Activated naive CD4-positive, alpha-beta T cell treated with anti-CD3 and anti-CD28 coated beads, Interleukin-2, amount 50 U/mL, for 72 hours (primary cell): ENCODE data around the gene ERICH6. TPM values are rescaled to one million over a fixed set of nuclear protein-coding genes. Genes with fewer than 3 reads are reported as not detected.
A peak's percentile ranks its signal among the peaks of the same experiment; 100 is the strongest.

ENCODE experiments used
- ATAC-seq, 2 donors: fragments of 150-1000 bp; cut with Tn5 transposase; 2 replicates each; pipeline ENCODE4 v1.10.0; 2021; ENCODE audit warnings: mild to moderate bottlenecking in 2 of 2, moderate library complexity in 2 of 2
- DNase-seq, 2 donors: peaks; one replicate each; pipeline ENCODE4 v3.0.0; 2021 to 2022; ENCODE audit warnings: low spot score in 2 of 2
- H3K27ac Mint-ChIP-seq, 2 donors: one replicate each; pipeline ENCODE4 v1.8.0; 2022; ENCODE audit warnings: mild to moderate bottlenecking in 2 of 2, mixed read lengths in 2 of 2
- H3K36me3 Mint-ChIP-seq, 2 donors: one replicate each; pipeline ENCODE4 v1.8.0; 2022; ENCODE audit warnings: mixed read lengths in 2 of 2
- H3K9me3 Mint-ChIP-seq, 2 donors: one replicate each; pipeline ENCODE4 v1.8.0; 2022; ENCODE audit warnings: mixed read lengths in 2 of 2
- total RNA-seq, 2 donors: library from RNA; stranded (reverse); gene quantifications; one replicate each; pipeline ENCODE4 v1.2.3, GENCODE V29; 2022

The ERICH6 gene
- total RNA-seq, 2 donors from 2014 or later: not detected

DNA sequence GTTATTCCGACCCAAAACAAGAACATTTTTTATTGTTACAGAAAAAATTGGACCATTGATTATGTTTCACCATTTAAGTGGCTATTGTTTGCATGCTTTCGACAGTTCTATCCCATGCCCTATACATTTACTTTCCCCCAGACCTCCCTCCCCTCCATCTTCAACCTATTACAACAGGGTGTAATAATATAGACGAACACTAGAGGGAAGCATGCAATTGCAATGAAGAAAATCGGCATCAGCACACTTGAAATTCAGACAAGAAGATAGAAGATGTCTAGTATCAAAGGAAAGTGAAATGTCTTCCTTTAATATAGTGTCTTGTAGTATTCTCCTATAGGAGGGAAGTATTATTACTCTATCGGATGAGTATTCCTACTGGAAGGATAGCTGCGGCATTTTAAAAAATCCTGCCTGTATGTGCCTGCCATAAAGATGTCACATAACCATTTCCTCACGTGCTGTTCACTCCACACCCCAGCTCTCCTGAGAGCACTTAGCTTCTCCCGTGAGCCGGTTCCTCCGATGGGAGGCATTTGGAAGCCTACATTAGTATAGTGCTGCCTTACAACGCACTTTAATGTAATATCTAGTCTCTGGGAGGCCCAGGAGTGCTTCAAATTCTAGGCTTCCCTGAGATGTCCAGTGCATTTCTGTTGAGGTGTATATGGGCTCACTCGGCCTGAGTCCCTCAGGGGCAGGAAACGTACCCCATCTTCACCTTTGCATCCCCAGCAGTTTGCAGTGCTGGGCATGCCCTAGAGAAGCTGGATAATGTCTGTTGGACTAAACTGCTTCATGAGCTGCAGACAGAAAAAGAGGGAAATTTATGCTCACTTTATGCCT, 17.8 kb upstream of the ERICH6 start:
- Mint-ChIP-seq H3K9me3 (no peaks in the 10 kb centered on the region), H3K27ac (no peak overlapping the region), H3K36me3 (no peaks in the 10 kb centered on the region)
- no peak for DNase-seq
- ATAC-seq: peak; percentile 60 to 62

DNA sequence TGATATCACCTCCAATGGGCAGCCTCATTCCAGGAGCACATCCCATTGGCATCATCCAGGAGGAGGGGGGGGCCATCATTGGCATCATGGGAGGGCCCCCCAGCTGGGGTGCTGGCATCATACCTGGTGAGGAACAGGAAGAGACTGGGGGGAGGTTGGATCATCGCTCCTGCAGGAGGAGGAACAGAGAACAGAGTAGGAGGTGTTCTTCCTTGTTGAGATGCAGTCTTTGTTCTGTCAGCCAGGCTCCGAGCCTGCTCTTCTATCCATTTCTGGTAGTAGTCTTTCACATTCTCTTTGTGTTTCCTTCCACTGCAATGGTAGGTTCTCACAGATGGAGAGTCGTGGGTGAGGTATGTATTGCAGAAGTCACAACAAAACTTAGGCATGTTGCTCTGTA, 16.7 kb upstream of the ERICH6 start:
- DNase-seq: no peak
- ATAC-seq: no peak
- Mint-ChIP-seq H3K9me3 (peaks cover 0 to under 1% of the 10 kb centered on the region in 2 donors), H3K36me3 (peaks cover under 1 to 4% of the 10 kb centered on the region in 2 donors), H3K27ac (peak overlapping the region in 1 of 2 donors; percentile 66)

DNA sequence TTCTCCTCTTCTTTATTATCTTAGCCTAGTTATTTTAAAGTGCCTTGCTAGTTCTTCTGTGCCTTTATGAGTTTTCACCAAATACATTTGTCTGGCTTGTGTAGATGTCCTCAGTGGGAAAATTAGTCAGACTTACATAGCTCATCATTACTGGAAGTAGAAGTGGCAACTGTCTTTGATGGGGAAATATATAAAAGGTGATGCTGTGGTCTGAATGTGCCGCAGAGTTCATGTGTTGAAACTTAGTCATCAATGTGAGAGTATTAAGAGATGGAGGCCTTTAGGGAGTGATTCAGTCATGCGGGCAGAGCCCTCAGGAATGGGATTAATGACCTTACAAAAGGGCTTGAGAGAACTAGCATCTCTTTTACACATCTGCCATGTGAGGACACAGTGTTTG, 6.4 kb upstream of the ERICH6 start:
- peak overlapping the region; percentile 7 to 66 for H3K27ac Mint-ChIP-seq
- H3K9me3 Mint-ChIP-seq: peaks cover 16 to 47% of the 10 kb centered on the region in 2 donors
- no peak for DNase-seq
- peak; percentile 96 to 99 for ATAC-seq
- H3K36me3 Mint-ChIP-seq: peaks cover 38 to 75% of the 10 kb centered on the region in 2 donors

DNA sequence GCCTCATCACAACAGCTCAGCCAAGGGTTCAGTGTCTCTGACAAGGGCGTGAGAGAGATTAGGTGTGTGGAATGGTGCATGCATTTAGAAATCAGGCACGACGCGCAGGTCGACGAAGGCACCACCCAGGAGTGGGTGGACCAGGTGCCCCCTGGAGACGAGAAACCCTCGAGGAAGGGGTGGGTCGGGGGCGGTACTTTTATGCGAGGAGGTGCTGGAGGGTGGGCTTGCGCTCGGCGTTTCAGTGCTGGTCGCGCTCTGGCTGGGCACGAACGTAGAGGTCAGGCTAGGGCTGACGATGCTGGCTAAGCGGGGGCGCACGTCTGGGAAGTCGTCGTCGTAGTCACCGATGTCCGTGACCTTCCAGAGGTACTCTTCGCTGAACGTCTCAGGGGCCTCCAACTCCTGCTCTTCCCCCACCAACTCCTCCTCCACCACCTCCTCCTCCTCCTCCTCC, 393 bp downstream of the ERICH6 start:
- no peak for DNase-seq
- H3K36me3 Mint-ChIP-seq: peaks cover 0 to 17% of the 10 kb centered on the region in 2 donors
- ATAC-seq: peak in 1 of 2 donors; percentile 61
- peaks cover 0 to 6% of the 10 kb centered on the region in 2 donors for H3K9me3 Mint-ChIP-seq
- peak overlapping the region; percentile 94 to 99 for H3K27ac Mint-ChIP-seq

DNA sequence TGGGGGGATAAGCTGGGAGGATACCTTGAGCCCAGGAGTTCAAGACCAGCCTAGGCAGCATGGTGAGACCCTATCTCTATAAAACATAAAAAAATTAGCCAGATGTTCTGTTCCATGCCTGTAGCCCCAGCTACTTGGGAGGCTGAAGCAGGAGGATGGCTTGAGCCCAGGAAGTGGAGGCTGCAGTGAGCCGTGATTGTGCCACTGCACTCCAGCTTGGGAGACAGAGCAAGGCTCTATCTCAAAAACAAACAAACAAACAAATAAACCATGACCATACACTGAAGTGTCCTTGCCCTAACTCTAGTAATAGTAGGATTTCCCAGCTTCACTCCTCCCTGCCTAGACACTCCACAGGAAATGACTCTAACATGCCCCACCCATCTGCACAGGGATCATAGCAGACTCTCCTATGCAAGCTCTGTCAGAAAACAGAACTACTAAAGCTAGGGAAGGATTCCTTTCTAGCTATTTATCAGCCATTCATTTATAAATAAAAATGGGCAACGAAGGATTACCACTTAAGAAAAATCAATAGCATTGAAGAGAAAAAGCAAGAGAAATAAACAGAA, 4.6 kb downstream of the ERICH6 start:
- ATAC-seq (no peak), DNase-seq (no peak)
- H3K27ac Mint-ChIP-seq: no peak overlapping the region
- no peaks in the 10 kb centered on the region for H3K36me3 Mint-ChIP-seq
- H3K9me3 Mint-ChIP-seq: no peaks in the 10 kb centered on the region

DNA sequence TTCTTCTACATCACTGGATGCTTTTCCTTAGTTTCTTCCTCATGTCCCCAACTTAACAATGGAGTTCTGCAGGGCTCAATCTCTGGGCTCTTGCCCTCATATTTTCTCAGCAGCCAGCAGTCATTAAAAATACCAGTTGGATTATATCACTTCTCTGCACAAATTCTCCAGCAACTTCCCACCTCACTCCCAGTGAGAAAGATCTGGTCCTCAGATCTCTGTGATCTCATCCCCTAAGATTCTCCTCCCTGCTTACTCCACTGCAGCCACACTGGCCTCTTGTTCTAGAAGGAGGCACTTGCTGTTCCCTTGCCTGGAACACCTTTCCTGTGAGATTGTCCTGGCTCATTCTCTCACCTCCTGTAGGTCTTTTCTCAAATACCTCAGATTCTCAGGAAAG, 6.1 kb downstream of the ERICH6 start:
- H3K27ac Mint-ChIP-seq: no peak overlapping the region
- DNase-seq (no peak), ATAC-seq (no peak)
- no peaks in the 10 kb centered on the region for H3K36me3 Mint-ChIP-seq
- peaks cover 0 to 4% of the 10 kb centered on the region in 2 donors for H3K9me3 Mint-ChIP-seq

DNA sequence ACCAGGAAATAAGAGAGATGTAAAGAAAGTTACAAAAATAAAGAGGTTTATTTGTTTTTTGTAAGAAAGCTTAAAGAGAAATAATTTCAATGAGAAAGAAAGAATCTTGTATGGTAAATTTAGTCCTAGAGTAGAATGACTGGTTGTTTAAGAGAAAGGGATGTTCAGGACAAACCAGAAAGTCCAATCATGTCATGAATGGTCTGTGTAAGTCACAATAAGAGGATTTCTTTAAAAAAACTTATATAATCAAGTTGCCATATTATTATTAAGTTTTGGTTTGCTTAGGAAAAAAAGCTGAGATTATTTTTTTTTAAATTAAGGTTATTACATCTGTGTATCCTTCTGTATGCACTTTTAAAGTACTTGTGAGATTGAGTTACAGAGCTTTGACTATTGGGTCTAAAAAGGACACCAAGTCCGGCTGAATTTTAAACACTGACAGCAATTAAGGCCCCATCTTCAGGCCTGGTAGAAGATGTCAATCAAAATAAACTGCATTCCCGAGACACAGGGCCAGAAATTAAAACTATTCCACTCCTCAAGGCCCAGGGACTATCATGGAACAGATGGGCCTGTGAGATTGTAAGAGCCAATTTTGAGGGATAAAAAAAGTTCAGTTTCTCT, 12.2 kb downstream of the ERICH6 start:
- DNase-seq: no peak
- no peak for ATAC-seq
- Mint-ChIP-seq H3K27ac (no peak overlapping the region), H3K36me3 (no peaks in the 10 kb centered on the region), H3K9me3 (peaks cover 0 to 4% of the 10 kb centered on the region in 2 donors)

DNA sequence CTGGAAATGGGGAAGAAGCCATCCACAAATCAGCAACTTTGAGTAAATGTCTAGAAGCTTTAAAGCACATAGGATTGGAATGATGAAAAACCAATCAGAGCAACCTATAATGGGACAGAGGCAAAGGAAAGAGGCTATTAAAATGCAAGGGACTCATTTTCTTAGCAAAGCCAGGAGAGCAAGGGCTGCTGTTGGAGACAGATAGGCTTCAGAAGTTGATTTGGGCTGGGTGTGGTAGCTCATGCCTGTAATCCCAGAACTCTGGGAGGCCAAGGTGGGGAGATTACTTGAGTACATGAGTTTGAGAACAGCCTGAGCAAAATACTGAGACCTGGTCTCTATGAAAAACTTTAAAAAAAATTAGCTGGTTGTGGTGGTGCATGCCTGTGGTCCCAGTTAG, 16.1 kb downstream of the ERICH6 start:
- no peak for DNase-seq
- ATAC-seq: no peak
- no peak overlapping the region for H3K27ac Mint-ChIP-seq
- peaks cover 0 to 5% of the 10 kb centered on the region in 2 donors for H3K36me3 Mint-ChIP-seq
- H3K9me3 Mint-ChIP-seq: no peaks in the 10 kb centered on the region

DNA sequence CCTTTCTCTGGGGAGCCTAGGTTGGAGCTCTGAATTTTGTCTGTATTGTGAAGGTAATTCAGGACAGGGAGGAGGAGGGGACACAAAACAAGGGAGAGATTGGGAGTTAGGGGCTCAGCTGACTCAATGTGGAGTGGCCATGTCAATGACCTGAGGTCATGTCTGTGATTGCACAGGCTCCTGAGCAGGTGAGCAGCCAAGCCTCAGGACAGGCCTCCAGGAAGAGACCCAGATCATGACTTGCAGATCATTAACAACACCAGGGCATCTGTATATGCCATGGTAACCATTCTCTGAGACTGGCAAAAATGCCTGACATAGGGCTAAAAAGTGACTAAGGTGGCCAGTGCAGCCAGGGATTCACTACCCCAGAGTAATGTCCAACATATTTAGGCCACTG, 20.9 kb downstream of the ERICH6 start:
- DNase-seq (no peak), ATAC-seq (no peak)
- H3K36me3 Mint-ChIP-seq: peaks cover 0 to 10% of the 10 kb centered on the region in 2 donors
- H3K9me3 Mint-ChIP-seq: no peaks in the 10 kb centered on the region
- H3K27ac Mint-ChIP-seq: no peak overlapping the region

DNA sequence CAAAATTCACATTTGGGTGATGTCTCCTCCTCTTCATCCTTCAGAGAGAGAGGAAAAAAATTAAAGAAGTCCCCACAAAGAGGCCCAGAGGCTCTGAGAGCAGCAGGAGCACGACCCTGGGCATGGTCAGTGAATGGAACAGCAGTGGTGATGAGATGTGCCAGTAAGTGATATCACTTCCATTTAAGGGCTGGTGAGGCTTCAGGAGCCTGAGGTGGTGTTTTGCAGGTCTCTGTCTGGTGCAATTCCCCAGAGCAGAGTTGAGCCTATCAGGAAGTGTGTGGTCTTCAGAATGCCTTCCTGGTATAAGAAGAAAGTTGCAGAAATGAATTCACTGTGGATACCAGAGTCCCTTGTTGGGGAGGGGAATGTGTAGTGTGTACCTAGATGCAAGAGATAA, 21.4 kb downstream of the ERICH6 start:
- H3K9me3 Mint-ChIP-seq: no peaks in the 10 kb centered on the region
- no peak for ATAC-seq

DNA sequence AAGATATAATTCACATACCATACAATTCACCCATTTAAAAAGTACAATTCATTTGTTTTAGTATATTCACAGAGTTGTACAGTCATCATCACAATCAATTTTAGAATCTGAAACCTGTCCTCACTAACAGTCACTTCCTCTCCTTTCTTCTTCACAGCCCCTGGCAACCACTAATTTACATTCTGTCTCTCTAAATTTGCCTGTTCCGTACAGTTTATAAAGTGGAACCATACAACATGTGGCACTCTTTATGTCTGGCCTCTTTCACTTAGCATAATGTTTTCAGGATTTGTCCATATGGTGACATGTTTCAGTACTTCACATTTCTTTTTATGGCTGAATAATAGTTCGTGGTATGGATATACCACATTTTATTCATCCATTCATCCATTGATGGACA, 22.7 kb downstream of the ERICH6 start:
- peak; percentile 99 for ATAC-seq
- H3K27ac Mint-ChIP-seq: peak overlapping the region in 1 of 2 donors; percentile 0
- H3K9me3 Mint-ChIP-seq: peaks cover 3 to 5% of the 10 kb centered on the region in 2 donors
- no peak for DNase-seq
- H3K36me3 Mint-ChIP-seq: peaks cover 4 to 16% of the 10 kb centered on the region in 2 donors

More for the DNA sequence above, 21.4 kb downstream of the ERICH6 start:
- Mint-ChIP-seq H3K36me3 (peaks cover 0 to 10% of the 10 kb centered on the region in 2 donors), H3K27ac (no peak overlapping the region)
- no peak for DNase-seq

DNA sequence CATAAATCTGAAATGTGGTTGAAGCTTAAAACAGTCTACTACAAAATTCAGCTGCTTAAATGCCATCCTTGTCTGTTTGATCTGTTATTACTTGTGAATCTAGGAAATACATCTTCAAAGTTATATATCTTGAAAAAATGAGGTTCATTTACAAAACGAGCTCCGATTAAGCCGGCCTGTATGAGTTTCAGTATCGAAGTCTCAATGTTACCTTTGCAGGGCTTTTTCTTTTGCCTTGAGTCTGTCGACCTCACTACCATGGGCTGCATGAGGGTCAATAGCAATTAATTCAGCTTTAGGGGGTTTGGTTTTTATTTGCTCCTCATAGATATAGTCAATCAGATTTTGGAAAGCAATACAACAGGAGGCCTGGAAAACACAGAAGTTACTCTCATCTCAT, 23.2 kb downstream of the ERICH6 start:
- no peak for ATAC-seq
- H3K27ac Mint-ChIP-seq: peak overlapping the region in 1 of 2 donors; percentile 0
- peaks cover 8 to 21% of the 10 kb centered on the region in 2 donors for H3K36me3 Mint-ChIP-seq
- peaks cover 8 to 10% of the 10 kb centered on the region in 2 donors for H3K9me3 Mint-ChIP-seq
- DNase-seq: no peak

DNA sequence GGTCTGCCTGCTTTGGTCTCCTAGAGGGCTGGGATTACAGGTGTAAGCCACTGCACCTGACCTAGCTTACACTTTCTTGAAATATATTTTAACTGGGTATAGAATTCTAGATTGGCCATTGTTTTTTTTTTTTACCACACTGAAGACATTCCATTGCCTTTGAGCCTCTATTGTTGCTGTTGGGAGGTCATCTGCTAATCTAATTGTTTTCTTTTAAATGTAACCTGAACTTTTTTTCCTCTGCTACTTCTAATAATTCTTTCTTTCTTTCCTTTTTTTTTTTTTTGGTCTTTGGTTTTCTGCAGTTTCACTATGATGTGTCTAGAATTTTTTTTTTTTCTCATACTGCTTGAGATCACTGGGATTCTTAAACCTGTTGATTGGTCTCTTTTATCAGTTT, 28.1 kb downstream of the ERICH6 start:
- ATAC-seq: no peak
- Mint-ChIP-seq H3K36me3 (peaks cover 8 to 18% of the 10 kb centered on the region in 2 donors), H3K9me3 (peaks cover 9 to 11% of the 10 kb centered on the region in 2 donors), H3K27ac (no peak overlapping the region)
- DNase-seq: no peak

DNA sequence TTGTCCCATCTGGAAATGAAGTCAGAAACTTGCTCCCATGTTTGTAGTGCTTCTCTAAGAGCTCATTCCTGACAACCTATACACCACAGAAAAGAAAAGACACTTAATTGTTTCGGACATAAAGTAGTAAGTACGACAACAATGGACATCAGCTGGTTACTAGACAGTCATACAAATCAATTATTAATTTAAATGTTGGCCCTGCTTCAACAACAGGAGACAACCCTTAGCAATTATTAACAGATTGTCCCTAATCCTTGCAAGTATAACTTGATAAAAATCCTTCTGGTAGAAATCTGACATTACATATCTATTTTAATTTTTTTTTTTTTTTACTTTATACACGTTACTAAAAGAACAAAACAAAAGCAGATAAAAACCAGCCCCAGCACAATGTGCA, 29.8 kb downstream of the ERICH6 start:
- no peak for DNase-seq
- peaks cover 9 to 11% of the 10 kb centered on the region in 2 donors for H3K9me3 Mint-ChIP-seq
- H3K27ac Mint-ChIP-seq: no peak overlapping the region
- H3K36me3 Mint-ChIP-seq: peaks cover 8 to 18% of the 10 kb centered on the region in 2 donors
- no peak for ATAC-seq

DNA sequence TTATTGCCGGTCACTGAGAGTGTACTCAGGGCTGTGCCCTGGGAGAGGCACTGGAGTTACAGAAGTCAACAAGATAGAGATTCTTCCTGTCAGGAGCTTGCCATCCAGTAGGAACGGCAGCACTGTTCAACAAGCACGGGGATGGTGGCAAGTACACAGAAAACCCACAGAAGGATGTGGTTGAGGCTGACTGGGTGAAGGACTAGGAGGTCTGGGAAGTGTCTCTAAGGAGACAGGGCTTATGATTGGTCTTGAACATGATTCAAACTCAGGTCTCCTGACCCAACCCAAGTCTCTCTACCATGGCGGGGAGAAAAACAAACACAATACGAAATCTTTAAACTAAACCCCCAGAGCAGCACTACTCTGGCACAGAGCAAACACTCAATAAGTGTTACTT, 37.6 kb downstream of the ERICH6 start:
- Mint-ChIP-seq H3K27ac (no peak overlapping the region), H3K9me3 (no peaks in the 10 kb centered on the region), H3K36me3 (no peaks in the 10 kb centered on the region)
- peak in 1 of 2 donors; percentile 22 for ATAC-seq
- no peak for DNase-seq

DNA sequence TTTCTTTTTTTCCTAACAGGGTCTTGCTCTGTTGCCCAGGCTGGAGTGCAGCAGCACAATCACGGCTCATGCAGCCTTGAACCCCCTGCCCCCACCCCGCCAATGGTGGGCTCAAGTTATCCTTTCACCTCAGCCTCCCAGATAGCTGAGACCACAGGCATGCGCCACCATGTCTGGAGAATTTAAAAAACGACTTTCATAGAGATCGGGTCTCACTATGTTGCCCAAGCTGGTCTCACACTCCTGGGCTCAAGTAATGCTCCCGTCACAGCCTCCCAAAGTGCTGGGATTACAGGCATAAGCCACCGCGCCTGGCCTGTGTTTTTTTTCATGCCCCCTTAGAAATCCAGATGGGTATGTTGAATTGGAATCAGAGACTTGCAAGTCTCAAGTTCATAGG, 40.3 kb downstream of the ERICH6 start:
- DNase-seq (no peak), ATAC-seq (no peak)
- no peaks in the 10 kb centered on the region for H3K36me3 Mint-ChIP-seq
- H3K27ac Mint-ChIP-seq: no peak overlapping the region
- no peaks in the 10 kb centered on the region for H3K9me3 Mint-ChIP-seq
